Keratinocyte (primary cell): ENCODE measurements around the gene ZNF576. TPM values are rescaled to one million over a fixed set of nuclear protein-coding genes. Genes with fewer than 3 reads are reported as not detected.
A peak's percentile ranks its signal among the peaks of the same experiment; 100 is the strongest.
"Not testable (repeated sequence)": the region's sequence is repeated elsewhere in the genome, so short reads cannot be mapped to it uniquely, and the experiment has no call there.

Source experiments
- DNase-seq: peaks from one replicate; pipeline ENCODE4 v3.0.0-alpha.2; 2011; ENCODE audit warnings: low read depth, missing footprints, low spot score
- FAIRE-seq: peaks from 2 replicates; lab custom pipeline; 2011; peaks lifted over from hg19 to GRCh38; lab: Jason Lieb, UNC
- H2AFZ ChIP-seq: 2 replicates; pipeline ENCODE4 v1.6.0; 2012; ENCODE audit warnings: low read length, control low read depth, inconsistent platforms; ENCODE audit not compliant: control insufficient read depth
- H3K27ac ChIP-seq: 2 replicates; pipeline ENCODE4 v1.5.1; 2011; ENCODE audit warnings: low read length; ENCODE audit not compliant: control insufficient read depth, insufficient read depth
- H3K27me3 ChIP-seq: 3 replicates; pipeline ENCODE4 v1.6.0; 2011; ENCODE audit warnings: low read length; ENCODE audit not compliant: control insufficient read depth, insufficient read depth; ENCODE audit errors: extremely low read depth
- H3K36me3 ChIP-seq, 2 experiments: 2 replicates in 1 of 2; 3 replicates in 1 of 2; pipeline ENCODE4 v1.5.1; 2011; ENCODE audit warnings: low read length in 2 of 2, mild to moderate bottlenecking in 1 of 2; ENCODE audit not compliant: control insufficient read depth in 2 of 2, insufficient read depth in 2 of 2; ENCODE audit errors: extremely low read depth in 1 of 2
- H3K4me1 ChIP-seq: 3 replicates; pipeline ENCODE4 v1.5.1; 2011; ENCODE audit warnings: low read length; ENCODE audit not compliant: control insufficient read depth, insufficient read depth; ENCODE audit errors: extremely low read depth
- H3K4me2 ChIP-seq: 3 replicates; pipeline ENCODE4 v1.6.0; 2011; ENCODE audit warnings: low read depth, low read length; ENCODE audit not compliant: control insufficient read depth, insufficient read depth; ENCODE audit errors: extremely low read depth
- H3K4me3 ChIP-seq, 3 experiments: fragments of 200-600 bp in 1 of 3; sonication (generic) in 1 of 3; 2 replicates in 2 of 3; 3 replicates in 1 of 3; pipeline ENCODE4 v1.5.1; 2011 to 2016; ENCODE audit warnings: low read length in 3 of 3, mild to moderate bottlenecking in 3 of 3, control low read depth in 2 of 3, inconsistent platforms in 1 of 3, low read depth in 1 of 3, mixed read lengths in 1 of 3, mixed run types in 1 of 3, moderate library complexity in 1 of 3; ENCODE audit not compliant: control insufficient read depth in 2 of 3, insufficient read depth in 2 of 3; ENCODE audit errors: extremely low read depth in 1 of 3
- H3K79me2 ChIP-seq: 2 replicates; pipeline ENCODE4 v1.6.0; 2012; ENCODE audit warnings: low read length; ENCODE audit not compliant: control insufficient read depth, insufficient read depth
- H3K9ac ChIP-seq: 3 replicates; pipeline ENCODE4 v1.6.0; 2011; ENCODE audit warnings: low read length; ENCODE audit not compliant: control insufficient read depth, insufficient read depth; ENCODE audit errors: extremely low read depth
- H3K9me1 ChIP-seq: 3 replicates; pipeline ENCODE4 v1.6.0; 2011; ENCODE audit warnings: low read length; ENCODE audit not compliant: control insufficient read depth, insufficient read depth; ENCODE audit errors: extremely low read depth
- H3K9me3 ChIP-seq: 2 replicates; pipeline ENCODE4 v1.5.1; 2012; ENCODE audit warnings: low read depth, low read length; ENCODE audit not compliant: control insufficient read depth
- H4K20me1 ChIP-seq: 3 replicates; pipeline ENCODE4 v1.6.0; 2011; ENCODE audit warnings: low read length; ENCODE audit not compliant: control insufficient read depth, insufficient read depth; ENCODE audit errors: extremely low read depth
- CTCF ChIP-seq, 3 experiments: IDR thresholded peaks in 1 of 3; conservative IDR thresholded peaks in 1 of 3; optimal IDR thresholded peaks in 1 of 3; 2 replicates in 2 of 3; 3 replicates in 1 of 3; pipeline versions ENCODE3 to v1.5.1; 2011; ENCODE audit warnings: low read length in 3 of 3, mild to moderate bottlenecking in 3 of 3, moderate library complexity in 2 of 3, control low read depth in 1 of 3, inconsistent platforms in 1 of 3; ENCODE audit not compliant: insufficient read depth in 2 of 3; ENCODE audit errors: extremely low read depth in 1 of 3
- EZH2 ChIP-seq: IDR thresholded peaks from one replicate; pipeline ENCODE4 v1.6.1; 2012; ENCODE audit warnings: inconsistent platforms, mild to moderate bottlenecking, low read length, moderate library complexity
- dilution Hi-C: fragments of 300-500 bp; cut with MboI; formaldehyde crosslinking; loops from one replicate; pipeline ENCODE4 v1.7.0; 2020; ENCODE audit warnings: low sequenced_read_pairs; ENCODE audit not compliant: extremely low pct_ligation_motif_present
- polyA plus RNA-seq, 5 experiments: library from polyadenylated mRNA; depleted of rRNA in 3 of 5; stranded (reverse) in 3 of 5; stranded (forward) in 1 of 5; unstranded in 1 of 5; fragments of >200 nt; gene quantifications; 1 replicate in 1 of 5; 2 replicates in 3 of 5; 3 replicates in 1 of 5; pipeline versions ENCODE4 v1.2.1 to v1.2.3, GENCODE V29; 2011 to 2012; ENCODE audit warnings: missing spikeins in 2 of 5, low read depth in 1 of 5, low replicate concordance in 1 of 5

Gene ZNF576
- polyA plus RNA-seq, 1 donor (not counting 4 experiments of a cell fraction or from before 2014, with no cell fraction given) = 6.4 TPM

DNA sequence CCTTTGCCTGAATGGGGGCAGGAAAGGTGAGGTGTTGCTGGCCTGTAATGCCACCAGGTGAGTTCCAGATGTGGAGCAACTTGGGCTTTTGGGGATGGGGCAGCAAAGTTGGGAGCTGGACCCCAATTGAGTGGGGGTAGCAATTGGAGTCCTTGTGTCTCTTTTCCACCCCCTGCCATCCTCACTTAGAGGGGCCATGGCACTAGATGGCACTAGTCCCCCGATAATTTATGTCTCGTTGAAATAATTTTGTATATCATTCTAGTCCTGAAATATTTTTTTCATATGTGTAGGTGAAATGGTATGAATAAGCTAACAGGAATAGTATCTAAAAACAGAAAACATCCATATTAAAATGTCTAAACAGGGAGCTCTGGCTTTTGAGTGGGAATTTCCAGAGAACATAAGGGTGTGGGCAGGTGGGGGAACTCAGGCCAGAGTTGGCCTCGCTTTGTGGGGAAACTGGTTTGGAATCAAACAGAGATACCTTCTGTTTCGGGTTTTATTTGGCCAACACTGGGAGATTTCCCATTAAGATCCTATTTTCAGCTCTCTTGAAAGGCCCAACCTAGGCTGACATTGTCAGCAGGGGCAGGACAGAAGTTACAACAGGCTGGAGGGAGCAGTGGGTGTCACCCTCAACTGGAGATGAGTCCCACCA, 3.4 kb downstream of the ZNF576 start:
- DNase-seq (no peak), FAIRE-seq (no peak)
- H3K79me2 ChIP-seq = peaks cover 34% of the 10 kb centered on the region
- H3K27ac ChIP-seq = no peak overlapping the region
- H3K4me1 ChIP-seq = peaks cover 14% of the 10 kb centered on the region
- H3K4me3 ChIP-seq = no peak overlapping the region
- peaks cover 22 to 23% of the 10 kb centered on the region in 2 experiments for H3K36me3 ChIP-seq
- H3K4me2 ChIP-seq = no peak overlapping the region
- no peaks in the 10 kb centered on the region for H3K27me3 ChIP-seq
- no peaks in the 10 kb centered on the region for H3K9me3 ChIP-seq
- no peaks in the 10 kb centered on the region for H3K9me1 ChIP-seq
- no peaks in the 10 kb centered on the region for H4K20me1 ChIP-seq
- H2AFZ ChIP-seq = no peak overlapping the region
- H3K9ac ChIP-seq = no peak overlapping the region
- dilution Hi-C loops = no loop called here
- no peak for TF ChIP-seq EZH2
- TF ChIP-seq CTCF (optimal IDR thresholded peaks at IDR 0.05 in 1 of 3, IDR thresholded peaks at IDR 0.05 in 1 of 3, conservative IDR thresholded peaks at IDR 0.05 in 1 of 3; ENCODE audit: extremely low read depth in 1 of 3, insufficient read depth in 2 of 3, low read length in 3 of 3) = peak in 1 of 3 experiments; percentile 28

- FAIRE-seq, dilution Hi-C loops, H3K27me3 ChIP-seq, DNase-seq, H3K4me2 ChIP-seq, H3K9me3 ChIP-seq, H4K20me1 ChIP-seq, H3K9ac ChIP-seq, H3K27ac ChIP-seq, H2AFZ ChIP-seq, H3K9me1 ChIP-seq, H3K4me3 ChIP-seq: not testable (repeated sequence)
- Histone ChIP-seq H3K36me3 (peaks cover 22 to 23% of the 10 kb centered on the region in 2 experiments), H3K79me2 (peaks cover 28% of the 10 kb centered on the region), H3K4me1 (peaks cover 14% of the 10 kb centered on the region)
Observed at GRCh38 chr19:43600326-43600725, 3.9 kb downstream of the ZNF576 start.
